GM21515 (cell line): ENCODE results near the gene H2BK1.

ENCODE experiments used
- ATAC-seq: cut with Tn5 transposase; IDR thresholded peaks from one replicate; pipeline ENCODE4 v1.9.1; 2021; ENCODE audit not compliant: unreplicated experiment

H2BK1 gene

DNA sequence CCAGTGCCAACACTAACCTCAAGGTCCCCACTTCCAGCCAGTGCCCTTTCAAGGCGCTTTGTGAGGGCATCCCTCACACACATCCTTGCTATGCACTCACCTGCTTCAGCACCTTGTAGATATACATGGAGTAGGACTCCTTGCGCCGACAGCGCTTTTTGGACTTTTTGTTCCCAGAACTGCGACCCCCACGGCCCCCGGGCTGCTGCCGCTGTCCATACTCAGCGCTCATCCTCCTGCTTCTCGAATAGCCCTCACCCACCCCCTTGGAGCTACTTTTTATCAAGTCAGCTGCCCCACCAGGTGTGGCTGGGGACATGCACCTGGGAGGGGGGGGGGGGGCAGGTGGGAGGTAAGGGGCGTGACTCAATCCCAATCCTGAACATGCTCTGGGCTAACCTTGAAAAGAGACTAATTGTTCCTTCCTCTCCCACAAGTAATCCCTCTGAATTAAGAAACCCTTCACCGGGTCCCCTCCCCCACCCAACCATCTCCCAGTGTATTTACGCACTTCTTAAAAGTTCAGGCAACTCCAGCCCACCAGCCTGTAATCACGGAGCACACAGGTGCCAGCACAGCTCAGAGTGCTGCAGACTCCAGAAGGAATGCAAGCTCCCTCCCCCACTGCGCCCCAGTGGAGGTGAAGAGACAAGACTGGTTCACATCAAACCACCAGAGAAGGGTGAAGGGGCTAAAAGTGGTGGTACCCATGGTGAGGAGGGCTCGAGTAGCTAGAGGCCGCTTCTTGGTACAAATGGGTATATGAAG lies at the start of gene H2BK1:
Gene H2BK1, minus strand, starts transcription at position 402 of the 768 bp plus-strand sequence. Its CDS starts 170 bp downstream, at position 232.
- ATAC-seq, result no peak

DNA sequence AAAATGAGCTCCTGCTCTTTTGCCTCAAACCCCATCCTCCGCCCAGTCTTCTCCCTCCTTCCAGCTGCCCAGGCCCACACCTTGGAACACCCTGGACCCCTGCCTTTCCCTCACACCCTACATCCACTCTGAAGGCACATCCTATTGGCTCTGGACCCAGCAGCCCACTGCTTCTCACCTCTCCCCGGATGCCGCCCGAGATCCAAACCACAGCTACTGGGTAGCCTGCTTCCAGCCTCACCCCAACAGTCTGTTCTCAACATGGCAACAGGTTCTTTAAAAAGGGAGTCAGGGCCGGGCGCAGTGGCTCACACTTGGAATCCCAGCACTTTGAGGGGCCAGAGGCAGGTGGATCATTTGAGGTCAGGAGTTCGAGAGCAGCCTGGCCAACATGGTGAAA lies 47.7 kb upstream of the H2BK1 start:
- no peak for ATAC-seq

DNA sequence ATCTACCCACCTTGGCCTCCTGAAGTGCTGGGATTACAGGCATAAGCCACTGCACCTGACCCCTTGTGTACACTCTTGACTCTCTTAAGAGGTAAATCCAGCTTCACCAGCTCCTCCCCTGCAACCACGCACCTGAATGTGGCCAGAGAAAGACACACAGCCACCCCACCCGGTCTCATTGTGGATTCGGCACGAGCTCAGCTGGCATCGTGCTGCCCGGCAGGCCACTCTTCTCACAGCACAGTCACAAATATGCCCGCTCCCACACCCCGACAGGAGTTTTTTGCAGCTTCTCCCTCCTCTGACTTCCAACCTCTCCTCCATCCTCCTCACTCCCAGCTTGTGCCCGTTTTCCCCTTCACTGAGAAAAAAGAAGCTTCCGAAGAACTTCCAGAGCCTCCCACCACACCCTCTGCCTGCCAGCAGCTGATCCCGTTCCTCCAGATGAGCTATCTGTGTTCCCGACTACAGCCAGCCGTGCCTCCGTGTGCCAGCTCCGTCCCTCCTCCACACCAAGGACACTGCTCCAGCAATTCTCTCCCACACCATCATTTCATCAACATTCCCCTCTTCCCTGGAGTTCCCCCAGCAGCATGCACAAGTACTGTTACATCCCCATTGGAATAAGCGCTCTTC lies 46.2 kb upstream of the H2BK1 start:
- no peak for ATAC-seq

DNA sequence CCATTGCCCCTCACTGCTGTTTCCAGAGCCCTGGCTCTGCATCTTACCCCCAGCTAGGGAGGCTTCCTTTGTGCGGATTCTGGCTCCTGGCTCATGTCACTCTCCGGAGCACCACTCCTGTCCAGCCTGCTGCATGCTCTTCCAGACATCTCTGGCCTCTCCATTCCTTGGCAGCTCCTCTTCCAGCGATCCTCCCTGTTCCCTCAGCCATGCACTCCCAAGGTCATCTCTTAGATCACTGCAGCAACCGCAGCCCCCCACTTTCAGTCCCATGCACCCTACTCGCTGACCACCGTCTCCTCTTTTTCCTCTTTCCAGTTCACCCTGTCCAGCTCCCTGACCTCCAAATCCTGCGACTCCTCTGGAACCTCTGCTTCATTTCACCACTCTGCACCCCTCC lies 45.1 kb upstream of the H2BK1 start:
- ATAC-seq, result no peak

DNA sequence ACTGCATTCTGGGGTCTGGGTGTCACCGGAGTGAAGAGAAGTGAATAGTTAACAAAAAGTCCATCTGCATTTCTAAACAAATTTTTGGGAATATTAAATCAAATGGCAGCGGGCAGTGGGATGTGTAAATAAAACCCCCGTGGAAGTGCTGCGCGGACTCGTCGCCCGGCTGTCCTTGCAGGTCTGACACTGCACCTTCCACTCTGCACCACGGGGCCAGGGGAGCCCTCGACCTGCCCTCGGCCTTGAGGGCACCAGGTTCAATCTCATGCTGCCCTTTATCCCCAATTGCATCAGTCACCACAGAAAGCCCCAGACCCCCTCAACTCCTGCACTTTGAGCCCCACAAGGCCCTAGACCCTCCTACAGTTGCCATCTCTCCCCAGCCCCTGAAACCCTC lies 44.6 kb upstream of the H2BK1 start:
- ATAC-seq, result no peak

DNA sequence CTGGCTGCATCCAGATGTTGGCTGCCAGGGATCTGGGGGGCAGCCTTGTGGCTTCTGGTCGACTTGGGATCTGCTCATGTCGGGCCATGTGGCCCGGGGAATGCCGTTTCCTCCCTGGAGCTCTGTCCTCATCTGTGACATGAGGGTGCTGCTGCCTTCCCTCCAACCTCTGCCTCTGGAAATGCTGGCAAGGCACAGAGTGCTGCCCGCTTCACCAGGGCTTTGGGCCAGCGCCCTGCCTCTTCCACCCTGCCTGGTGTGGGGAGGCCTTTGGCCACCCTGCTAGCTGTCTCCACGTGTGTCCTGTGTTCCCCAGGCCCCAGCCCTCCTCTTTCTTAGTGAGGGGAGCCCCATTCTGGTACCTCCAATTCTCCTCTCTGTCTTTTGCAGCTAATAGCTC lies 44.0 kb upstream of the H2BK1 start:
- ATAC-seq, result no peak

DNA sequence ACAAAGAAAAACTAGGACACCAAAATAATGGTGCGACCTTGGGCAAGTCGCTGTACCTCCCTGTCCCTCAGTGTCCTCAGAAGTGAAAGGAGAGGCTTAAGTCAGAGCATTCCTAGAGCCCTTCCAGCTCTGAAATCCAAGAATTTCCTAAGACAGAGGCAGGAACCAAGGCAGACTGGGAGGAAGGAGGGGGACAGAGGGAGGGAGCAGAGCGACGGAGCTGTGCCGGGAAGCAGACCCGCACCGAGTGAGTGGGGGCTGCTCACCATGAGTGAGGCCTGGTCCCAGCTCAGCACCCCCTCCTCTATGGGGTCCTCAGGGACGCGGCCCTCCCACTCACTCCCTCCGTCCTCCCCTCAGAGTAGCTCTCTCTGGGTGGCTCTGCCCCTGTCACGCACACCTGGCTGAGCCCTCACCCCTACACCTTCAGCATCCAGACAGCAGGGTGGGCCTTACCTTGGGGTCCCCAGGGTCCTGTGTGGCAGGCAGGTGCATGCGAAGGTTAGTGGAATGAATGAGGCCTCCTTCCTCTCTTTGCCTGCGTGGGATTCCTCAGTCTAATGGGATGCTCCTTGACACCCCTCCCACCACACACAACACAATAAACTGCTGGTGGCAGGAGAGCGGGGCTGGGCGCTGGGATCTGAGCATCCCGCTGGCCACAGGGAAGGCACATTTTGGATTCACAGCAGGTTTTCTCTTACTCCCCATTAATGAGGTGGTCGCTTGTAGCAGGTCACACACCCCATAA lies 42.8 kb upstream of the H2BK1 start:
- ATAC-seq, result no peak

DNA sequence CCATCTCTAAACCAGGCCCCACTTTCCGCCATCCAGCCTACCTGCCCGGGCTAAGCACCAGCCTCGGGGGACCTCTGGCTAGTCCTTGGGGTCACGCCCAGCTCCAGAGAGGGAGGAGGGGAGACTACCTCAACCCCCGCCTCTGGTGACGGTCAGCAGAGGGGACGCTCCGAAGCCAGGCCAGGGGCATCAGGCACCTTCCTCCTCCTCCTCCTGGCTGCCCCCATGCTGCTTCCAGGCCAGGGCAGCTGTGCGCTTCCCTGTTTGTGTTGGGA lies 42.2 kb upstream of the H2BK1 start:
- ATAC-seq, result no peak

DNA sequence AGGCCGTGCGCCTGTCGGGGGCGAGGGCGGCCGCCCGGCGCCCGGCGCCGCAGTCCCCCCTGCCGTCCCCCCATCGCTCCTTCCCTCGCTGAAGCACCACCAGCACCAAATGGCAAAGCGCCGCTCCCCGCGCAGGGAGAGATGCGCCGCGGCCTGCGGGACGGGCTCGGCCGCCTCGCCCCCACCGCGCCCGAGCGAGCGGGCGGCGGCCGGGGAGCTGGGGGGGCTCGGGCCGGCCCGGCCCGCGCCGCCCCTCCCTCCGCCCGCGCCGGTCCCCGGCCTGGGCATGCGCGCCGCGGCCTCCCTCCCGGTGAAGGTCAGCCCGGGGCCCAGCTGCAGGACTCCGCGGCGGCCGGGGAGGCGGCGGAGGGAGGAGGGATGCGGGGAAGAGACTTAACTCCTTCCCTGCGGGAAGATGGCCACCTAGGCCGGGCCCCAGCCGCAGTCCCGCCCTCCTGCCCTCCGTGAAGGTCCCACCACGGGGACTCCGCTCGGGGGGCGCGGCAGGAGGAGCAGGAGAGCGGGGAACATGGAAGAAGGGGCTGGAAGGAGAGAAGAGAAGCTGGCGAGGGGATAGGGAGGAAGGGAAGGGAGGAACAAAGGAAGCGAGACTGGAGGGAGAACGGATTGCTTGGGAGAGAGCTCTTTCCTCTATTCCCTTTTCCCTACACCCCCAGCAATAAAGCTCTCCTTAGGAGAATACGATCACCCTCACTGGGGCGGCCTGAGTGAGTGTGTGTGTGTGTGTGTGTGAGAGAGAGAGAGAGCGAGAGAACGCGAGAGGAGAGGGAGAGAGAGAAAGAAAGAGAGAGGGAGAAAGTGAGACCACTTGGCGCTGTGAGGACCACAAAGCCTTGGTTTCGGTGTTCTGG lies 41.6 kb upstream of the H2BK1 start:
- ATAC-seq, result no peak

DNA sequence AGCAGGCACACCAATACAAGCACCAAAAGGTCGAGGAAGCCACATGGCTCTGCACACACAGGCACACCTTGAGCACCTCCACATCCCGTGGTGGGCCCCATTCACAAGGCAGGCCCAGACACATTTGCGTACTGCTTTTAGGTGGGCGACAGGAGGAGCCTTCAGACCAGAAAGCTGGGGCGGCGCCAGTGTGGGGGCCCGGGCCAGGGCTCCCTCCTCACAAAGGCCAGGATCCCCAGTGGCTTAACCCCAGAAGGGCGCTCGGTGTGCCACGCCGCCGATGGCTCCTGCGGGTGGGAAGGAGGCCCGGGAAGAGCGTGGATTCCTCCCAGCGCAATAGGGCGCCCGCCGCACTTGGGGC lies 41.0 kb upstream of the H2BK1 start:
- ATAC-seq, result no peak

DNA sequence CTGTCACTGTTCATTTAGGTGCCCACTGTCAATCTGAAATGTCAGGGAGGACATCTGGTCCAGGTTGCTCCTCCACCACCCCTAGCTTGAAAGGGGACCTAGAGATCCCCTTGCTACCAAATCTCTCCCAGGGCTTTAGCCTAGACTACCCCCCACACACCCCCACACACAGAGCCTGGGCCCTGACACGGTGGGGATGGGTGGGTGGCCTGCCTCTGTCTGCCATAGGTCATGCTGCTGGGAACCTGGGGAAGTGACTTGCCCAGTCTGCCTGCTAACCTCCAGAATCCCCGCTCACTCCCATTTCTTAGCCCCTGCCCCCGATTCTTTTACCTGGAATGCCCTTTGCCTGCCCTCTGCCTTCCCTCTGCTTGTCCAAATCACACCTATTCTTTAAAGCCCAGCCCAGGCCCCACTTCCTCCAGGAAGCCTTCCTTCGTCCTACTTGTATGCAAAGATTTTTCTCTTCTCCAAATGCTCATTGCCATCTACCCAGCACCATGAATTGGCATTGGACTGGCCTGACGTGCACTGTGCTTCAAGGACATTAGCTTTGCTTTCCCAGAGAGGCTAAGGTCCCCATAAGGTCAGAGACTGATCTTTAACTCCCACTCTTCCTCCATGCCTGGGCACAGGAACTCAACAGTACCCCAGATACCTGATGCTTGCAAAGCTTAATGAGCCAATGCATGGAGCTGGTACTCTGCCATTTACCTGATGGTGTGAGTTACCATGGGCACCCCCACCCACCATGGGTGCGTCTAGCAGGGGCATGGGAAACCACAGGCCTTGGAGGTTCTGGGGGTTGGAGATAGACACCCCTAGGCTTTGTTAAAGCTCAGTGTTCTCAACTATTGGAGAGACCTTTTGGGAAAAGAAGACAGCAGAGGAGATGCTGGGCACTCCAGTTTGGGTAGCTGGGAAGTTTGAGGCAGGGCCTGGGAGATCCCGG lies 40.2 kb upstream of the H2BK1 start:
- ATAC-seq, result no peak

DNA sequence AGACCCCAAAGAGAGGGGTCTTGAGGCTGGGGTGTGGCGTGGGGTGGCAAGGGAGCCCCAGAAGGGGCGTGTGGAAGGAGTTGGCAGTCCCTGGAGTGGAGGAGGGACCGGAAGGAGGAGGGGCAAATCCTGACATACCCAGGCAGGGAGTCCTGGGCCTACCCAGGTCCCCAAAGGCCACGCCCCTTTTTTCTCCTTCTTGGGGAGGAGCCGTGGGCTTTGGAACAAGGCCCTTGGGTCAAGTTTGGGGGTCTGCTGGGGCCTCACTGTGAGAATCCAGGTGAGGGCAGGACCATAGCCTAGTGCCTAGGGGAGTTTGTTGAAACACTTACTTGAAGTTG lies 39.4 kb upstream of the H2BK1 start:
- ATAC-seq, result no peak

DNA sequence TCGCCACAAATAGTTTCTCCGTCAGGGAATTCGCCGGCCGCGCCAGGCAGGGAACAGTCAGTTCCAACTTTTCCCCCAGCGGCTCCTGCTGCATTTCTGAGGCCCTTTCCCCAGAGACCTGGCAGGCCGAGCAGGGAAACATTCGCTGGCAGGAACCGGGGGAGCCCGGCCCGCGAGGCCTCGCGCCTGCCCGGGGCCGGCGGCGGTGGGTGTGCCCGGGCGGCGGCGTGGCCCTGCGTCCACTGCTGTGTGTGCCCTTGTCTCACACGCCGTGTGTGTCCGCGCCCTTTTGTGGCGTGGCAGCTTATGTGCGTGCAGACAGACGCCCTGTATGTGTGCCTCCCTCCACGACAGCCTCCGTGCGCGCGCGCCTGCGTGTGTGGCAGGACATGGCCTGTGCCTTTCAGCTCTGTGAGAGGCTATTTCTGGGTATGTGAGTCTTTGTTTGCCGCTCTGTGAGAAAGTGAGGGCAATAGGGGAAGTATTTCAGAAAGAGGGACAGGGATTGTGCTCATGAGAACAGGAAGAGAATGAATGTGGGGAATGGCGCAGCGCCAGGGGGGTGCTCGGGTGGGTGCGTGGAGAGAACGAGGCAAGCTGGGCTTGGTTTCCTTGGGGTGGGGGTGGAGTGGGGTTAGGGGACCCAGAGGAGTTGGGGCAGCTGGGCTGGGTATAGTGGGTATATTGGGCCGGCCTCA lies 38.9 kb upstream of the H2BK1 start:
- ATAC-seq, result no peak

DNA sequence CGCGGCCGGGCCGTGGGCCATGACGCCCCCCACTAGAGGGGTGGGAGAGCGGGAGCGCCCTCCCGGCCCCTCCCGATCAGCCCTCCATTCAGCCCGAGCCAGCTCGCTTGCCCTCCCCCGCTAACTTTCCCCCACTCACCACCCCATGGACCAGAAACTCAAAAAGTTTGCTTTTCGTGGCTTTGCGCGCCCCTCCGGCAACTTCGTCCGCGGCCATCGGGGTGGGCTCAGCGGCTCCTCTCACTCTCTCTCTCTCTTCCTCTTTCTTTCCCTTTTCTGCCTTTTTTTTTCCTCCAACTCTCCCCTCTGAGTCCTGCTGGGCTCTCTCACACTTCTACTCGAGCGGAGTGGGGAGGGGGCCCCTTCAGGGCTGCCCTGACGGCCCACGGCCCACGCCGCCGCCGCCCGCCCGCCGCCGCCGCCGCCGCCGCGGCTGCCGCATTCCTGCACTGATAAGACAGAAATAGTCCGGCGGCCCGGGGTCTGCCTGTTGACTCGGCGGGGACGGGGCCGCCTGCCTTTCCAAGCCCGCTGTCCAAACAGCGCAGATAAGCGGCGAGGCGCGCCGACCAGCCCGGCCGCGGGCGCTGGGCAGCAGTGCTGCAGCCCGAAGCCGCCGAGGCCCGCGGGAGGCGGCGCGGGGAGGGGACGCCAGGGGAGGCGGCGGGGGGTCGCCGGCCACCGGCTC lies 38.2 kb upstream of the H2BK1 start, which contains the start of gene SMARCD3:
Gene SMARCD3, minus strand, starts transcription at position 349 of the 688 bp plus-strand sequence. Its CDS starts 132 bp downstream, at position 217.
- no peak for ATAC-seq

DNA sequence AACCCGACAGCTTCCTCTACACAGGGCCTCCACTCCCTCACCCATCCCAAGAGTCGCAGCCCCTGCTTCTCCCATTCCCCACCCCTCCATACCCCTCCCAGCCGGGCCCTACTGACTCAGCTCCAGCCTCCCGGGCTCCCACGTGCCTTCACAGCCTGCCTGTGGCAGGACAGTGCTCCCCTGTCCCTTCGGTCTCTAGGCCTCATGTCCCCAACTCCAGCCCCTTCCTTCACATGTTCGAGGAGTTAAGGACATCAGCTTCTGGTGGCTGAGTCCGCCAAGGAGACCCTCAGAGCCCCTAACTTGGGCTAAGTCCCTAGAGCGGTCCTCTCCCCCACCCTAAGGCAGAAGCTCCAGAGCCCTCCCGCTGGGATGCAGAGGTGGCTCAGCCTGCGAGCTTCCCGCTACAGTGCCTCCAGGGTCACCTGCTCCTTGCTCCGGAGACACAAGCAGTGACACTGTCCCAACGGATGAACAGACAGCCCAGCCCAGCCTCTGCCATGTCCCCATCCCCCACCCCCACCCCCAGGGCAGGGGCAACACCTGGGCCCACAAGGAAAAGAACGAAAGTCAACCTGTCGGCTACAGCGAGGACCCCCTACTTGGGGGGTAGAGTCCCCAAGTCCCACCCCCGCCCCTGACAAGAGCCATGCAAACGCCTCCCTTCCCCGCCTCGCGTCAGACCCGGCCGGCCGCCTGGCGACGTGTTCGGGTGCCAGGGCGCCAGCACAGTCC lies 37.5 kb upstream of the H2BK1 start:
- ATAC-seq, result no peak

DNA sequence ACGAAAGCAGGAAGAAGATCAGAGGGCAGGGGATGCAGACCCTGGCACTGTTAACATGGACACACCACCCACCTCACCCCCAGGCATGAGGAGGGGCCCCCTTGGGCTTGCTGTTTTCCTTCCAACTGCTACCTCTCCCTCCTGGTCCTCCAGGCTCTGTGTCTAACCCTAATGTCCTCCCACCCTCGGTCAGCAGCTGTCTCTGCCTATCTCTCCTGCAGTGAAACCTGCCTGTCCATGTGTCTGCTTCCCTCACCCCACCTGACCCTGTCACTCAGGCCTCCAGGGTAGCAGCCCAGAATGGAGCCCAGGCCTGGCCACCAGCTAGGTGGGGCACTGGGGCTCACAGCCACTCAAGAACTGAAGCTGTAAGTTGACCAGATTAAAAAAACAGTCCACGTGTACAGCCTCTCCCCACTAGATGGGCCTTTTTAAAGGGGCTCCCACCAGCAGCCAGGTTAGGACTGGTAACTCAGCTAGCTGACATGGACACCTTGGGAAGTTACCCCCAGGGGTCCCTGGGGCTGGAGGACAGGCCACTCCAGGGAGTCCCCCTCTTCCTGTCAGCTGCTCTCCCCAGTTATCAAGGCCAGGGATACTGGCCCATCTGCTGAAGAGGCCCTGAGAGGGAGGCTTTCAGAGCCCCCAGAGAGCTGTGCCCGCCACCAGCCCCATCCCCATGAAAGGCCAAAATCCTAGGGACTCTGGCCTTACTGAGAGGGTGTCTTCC lies 36.7 kb upstream of the H2BK1 start:
- no peak for ATAC-seq

DNA sequence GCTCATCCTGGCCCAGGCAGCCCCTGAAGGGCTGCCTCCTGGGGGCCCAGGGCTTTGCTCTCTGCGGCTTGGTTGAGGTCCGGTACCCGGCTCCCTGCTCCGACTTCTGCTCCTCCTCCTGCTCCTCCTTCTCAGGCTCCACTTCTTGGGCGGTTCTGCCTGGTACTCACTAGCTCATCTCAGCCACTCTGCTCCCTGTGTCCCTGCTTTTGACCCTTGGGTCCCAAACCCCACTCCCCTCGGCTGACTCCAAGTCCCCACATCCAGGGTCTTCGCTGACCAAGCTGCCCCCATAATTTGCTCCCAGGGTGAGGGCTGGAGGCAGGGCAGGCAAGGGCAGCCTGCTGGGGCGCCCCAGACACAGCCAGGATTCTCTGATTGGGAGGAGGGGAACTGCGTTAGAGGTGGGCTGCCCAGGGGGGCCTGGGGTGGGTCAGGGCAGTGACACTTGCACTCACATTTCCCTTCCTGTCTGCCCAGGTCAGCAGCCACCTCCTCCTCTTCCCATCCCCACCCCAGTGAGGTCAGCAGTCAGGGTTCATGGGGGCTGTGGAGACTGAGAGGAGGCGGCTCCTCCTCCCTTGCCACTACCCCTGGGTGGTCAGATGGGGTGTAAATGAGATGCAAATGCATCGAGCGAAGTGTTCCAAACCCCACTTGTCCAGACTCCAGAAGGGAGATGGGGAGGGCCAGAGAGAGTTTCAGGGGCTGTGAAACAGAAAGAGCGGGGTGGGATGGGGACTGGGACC lies 36.0 kb upstream of the H2BK1 start:
- ATAC-seq, result no peak
